Activated CD4-positive, alpha-beta T cell treated with anti-CD3 and anti-CD28 coated beads, Interleukin-2, amount 10 ng/mL, durations not matched to agents 24 days and 14 days (primary cell): Measurements from ENCODE around the gene RPL10. TPM values are rescaled to one million over a fixed set of nuclear protein-coding genes. Genes with fewer than 3 reads are reported as not detected.

Experiments
- total RNA-seq: library from RNA; stranded (reverse); gene quantifications from 2 replicates; pipeline ENCODE4 v1.2.3, GENCODE V29; 2022

Gene RPL10
- total RNA-seq, 1 donor from 2014 or later = 2,338 TPM

Other genes with a start within 250 kb of the RPL10 start
- gene OPN1MW, start 215.8 kb upstream of the RPL10 start, total RNA-seq = not detected in 2 replicates
- not detected in 2 replicates for gene OPN1MW2, start 178.6 kb upstream of the RPL10 start, total RNA-seq
- not detected in 2 replicates for gene OPN1MW3, start 140.8 kb upstream of the RPL10 start, total RNA-seq
- not detected in 2 replicates for gene TEX28, start 103.3 kb upstream of the RPL10 start, total RNA-seq
- gene TKTL1, start 102.6 kb upstream of the RPL10 start, total RNA-seq = not detected in 2 replicates
- 824 and 840 TPM in 2 replicates for gene FLNA, start 23.7 kb upstream of the RPL10 start, total RNA-seq
- 91.7 and 92.8 TPM in 2 replicates for gene EMD, start 19.1 kb upstream of the RPL10 start, total RNA-seq
- gene DNASE1L1, start 10.9 kb downstream of the RPL10 start, total RNA-seq = 13.5 and 13.8 TPM in 2 replicates
- 65.5 and 66.0 TPM in 2 replicates for gene TAFAZZIN, start 13.2 kb downstream of the RPL10 start, total RNA-seq
- 43.5 and 43.6 TPM in 2 replicates for gene ATP6AP1, start 30.3 kb downstream of the RPL10 start, total RNA-seq
- gene GDI1, start 38.8 kb downstream of the RPL10 start, total RNA-seq = 118 and 120 TPM in 2 replicates
- 85.4 and 85.9 TPM in 2 replicates for gene FAM50A, start 45.8 kb downstream of the RPL10 start, total RNA-seq
- gene PLXNA3, start 59.9 kb downstream of the RPL10 start, total RNA-seq = 48.3 and 55.9 TPM in 2 replicates
- gene LAGE3, start 80.9 kb downstream of the RPL10 start, total RNA-seq = 53.0 and 53.1 TPM in 2 replicates
- 54.8 and 57.3 TPM in 2 replicates for gene UBL4A, start 88.2 kb downstream of the RPL10 start, total RNA-seq
- gene SLC10A3, start 92.3 kb downstream of the RPL10 start, total RNA-seq = 18.2 and 20.8 TPM in 2 replicates
- gene FAM3A, start 117.9 kb downstream of the RPL10 start, total RNA-seq = 36.5 and 38.0 TPM in 2 replicates
- 72.5 and 75.0 TPM in 2 replicates for gene G6PD, start 148.5 kb downstream of the RPL10 start, total RNA-seq
- 37.7 and 38.8 TPM in 2 replicates for gene IKBKG, start 149.2 kb downstream of the RPL10 start, total RNA-seq
- gene CTAG1A, start 186.8 kb downstream of the RPL10 start, total RNA-seq = not detected in 2 replicates
- gene CTAG1B, start 220.9 kb downstream of the RPL10 start, total RNA-seq = not detected in 2 replicates